Measurements from ENCODE around the gene SLC27A5.
A peak's percentile ranks its signal among the peaks of the same experiment; 100 is the strongest.
"Not testable (repeated sequence)": the region's sequence is repeated elsewhere in the genome, so short reads cannot be mapped to it uniquely, and the experiment has no call there.

SLC27A5 gene

DNA sequence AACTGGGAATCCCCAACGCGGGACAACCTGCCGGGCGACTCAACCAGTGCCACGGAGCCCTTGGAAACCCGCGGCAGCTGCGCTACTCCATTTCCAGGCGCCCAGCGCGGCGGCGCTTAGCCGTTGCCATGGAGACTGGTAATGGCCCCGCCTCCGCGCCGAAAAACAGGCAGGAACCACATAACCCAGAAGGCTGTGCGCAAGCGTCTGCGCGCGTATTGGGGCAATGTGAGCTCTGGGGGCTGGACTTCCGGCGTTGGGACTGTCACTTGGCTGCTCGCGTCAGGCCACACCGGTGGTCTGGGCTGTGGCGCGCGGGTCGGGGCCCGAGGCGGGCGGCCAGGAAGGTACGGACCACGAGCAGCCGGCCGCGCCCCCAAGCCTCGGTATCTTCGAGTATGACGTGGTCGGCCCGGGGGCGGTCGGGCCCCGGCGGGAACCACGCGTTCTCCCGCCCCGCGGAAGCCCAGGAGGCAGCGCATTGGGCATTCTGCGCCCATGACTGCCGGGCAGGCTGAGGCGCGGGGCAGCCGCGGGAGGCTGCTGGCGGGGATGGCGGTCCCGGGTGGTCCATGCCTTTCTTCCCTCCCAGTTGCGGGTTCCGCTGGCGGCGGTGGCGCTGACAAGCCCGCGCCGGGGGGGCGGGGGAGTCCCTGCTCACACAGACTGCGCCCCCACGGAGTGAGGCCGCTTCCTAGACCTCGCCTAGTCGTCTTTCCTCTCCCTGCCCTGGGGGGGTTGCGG lies 60.3 kb downstream of the SLC27A5 start, which contains the start of gene ZNF324B:
Gene ZNF324B (plus strand): TSS at position 265 of the 744 bp plus-strand sequence. CDS start 2,080 bp downstream, outside the sequence.
- Histone ChIP-seq H3F3A (ENCODE audit: insufficient read depth, low read length) (no peaks in the 10 kb centered on the region), H3K9me2 (replicated peaks; ENCODE audit: insufficient read depth, low read length) (no peaks in the 10 kb centered on the region), H3K4me1 (ENCODE audit: low read length) (no peaks in the 10 kb centered on the region), H3K4me3 (ENCODE audit: low read length) (peak within 1 kb of the TSS; percentile 77), H3K27me3 (replicated peaks; ENCODE audit: insufficient read depth, low read length) (no peaks in the 10 kb centered on the region), H4K20me1 (ENCODE audit: insufficient read depth, low read length) (no peaks in the 10 kb centered on the region), H3K79me2 (ENCODE audit: low read length) (no peaks in the 10 kb centered on the region), H3K36me3 (replicated peaks; ENCODE audit: insufficient read depth, low read length) (no peaks in the 10 kb centered on the region; the same call in 1 of the 2 replicates), H3K4me2 (ENCODE audit: low read depth, low read length) (peak within 1 kb of the TSS; percentile 87), H3K9ac (ENCODE audit: low read length) (peak within 1 kb of the TSS; percentile 65), H2AFZ (ENCODE audit: low read length) (peak within 1 kb of the TSS; percentile 73), H3K9me3 (replicated peaks; ENCODE audit: insufficient read depth, low read length) (no peaks in the 10 kb centered on the region), H3K27ac (ENCODE audit: low read length) (peak within 1 kb of the TSS; percentile 6; the same call in 1 of the 2 replicates)
- no peak for TF ChIP-seq EZH2 (optimal IDR thresholded peaks at IDR 0.05; ENCODE audit: low read depth, low read length)
- TF ChIP-seq, protein P1, sequence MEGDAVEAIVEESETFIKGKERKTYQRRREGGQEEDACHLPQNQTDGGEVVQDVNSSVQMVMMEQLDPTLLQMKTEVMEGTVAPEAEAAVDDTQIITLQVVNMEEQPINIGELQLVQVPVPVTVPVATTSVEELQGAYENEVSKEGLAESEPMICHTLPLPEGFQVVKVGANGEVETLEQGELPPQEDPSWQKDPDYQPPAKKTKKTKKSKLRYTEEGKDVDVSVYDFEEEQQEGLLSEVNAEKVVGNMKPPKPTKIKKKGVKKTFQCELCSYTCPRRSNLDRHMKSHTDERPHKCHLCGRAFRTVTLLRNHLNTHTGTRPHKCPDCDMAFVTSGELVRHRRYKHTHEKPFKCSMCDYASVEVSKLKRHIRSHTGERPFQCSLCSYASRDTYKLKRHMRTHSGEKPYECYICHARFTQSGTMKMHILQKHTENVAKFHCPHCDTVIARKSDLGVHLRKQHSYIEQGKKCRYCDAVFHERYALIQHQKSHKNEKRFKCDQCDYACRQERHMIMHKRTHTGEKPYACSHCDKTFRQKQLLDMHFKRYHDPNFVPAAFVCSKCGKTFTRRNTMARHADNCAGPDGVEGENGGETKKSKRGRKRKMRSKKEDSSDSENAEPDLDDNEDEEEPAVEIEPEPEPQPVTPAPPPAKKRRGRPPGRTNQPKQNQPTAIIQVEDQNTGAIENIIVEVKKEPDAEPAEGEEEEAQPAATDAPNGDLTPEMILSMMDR (IDR thresholded peaks at IDR 0.05; ENCODE audit: low read length): no peak
- TF ChIP-seq EZH2phosphoT487 (IDR thresholded peaks at IDR 0.05; ENCODE audit: low read length): no peak
- DNase-seq: peak; percentile 98

DNA sequence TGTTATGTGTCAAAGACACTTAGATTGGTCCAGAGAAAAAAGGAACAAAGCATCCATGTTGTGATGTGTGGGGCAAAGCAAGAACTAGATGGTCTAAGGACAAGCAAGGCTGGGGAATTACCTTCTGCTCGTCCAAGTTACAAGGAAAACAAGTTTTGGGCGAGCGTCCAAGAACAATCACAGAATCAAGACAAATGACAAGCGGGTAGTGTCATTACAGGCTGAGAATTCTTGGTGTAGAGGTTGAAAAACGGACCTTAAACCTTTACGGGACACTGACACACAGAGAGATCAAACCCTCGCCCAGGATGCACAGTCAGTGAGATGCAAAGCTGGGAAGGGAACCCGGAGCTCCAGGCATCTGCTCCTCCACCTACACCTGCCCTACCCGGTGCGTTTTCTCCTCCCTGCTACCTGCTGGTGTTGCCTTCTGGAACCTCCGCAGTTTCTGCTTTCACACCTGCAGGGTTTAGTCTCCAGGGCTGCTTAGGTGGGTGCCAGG lies 60.9 kb downstream of the SLC27A5 start:
- Histone ChIP-seq H3K9me3 (replicated peaks; ENCODE audit: insufficient read depth, low read length) (no peaks in the 10 kb centered on the region), H2AFZ (ENCODE audit: low read length) (peak overlapping the region; percentile 73), H3K79me2 (ENCODE audit: low read length) (no peaks in the 10 kb centered on the region), H3K9ac (ENCODE audit: low read length) (peak overlapping the region; percentile 12; the same call in 1 of the 2 replicates), H3K36me3 (replicated peaks; ENCODE audit: insufficient read depth, low read length) (no peaks in the 10 kb centered on the region; the same call in 1 of the 2 replicates), H3K9me2 (replicated peaks; ENCODE audit: insufficient read depth, low read length) (no peaks in the 10 kb centered on the region), H3K4me1 (ENCODE audit: low read length) (no peaks in the 10 kb centered on the region), H3K27ac (ENCODE audit: low read length) (no peak overlapping the region), H3K4me3 (ENCODE audit: low read length) (peak overlapping the region; percentile 77), H3F3A (ENCODE audit: insufficient read depth, low read length) (no peaks in the 10 kb centered on the region), H3K4me2 (ENCODE audit: low read depth, low read length) (peak overlapping the region; percentile 87), H3K27me3 (replicated peaks; ENCODE audit: insufficient read depth, low read length) (no peaks in the 10 kb centered on the region), H4K20me1 (ENCODE audit: insufficient read depth, low read length) (no peaks in the 10 kb centered on the region)
- TF ChIP-seq, protein P1 (IDR thresholded peaks at IDR 0.05; ENCODE audit: low read length): no peak
- DNase-seq: no peak

DNA sequence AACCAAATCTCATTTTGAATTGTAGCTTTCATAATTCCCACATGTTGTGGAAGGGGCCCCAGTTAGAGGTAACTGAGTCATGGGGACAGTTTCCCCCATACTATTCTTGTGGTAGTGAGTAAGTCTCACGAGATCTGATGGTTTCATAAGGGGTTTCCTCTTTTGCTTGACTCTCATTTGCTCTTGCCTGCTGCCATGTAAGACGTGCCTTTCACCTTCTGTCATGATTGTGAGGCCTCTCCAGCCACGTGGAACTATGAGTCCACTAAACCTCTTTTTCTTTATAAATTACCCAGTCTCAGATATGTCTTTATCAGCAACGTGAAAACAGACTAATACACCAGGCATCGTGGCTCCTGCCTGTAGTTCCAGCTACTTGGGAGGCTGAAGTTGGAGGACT lies 61.8 kb downstream of the SLC27A5 start:
- not testable (repeated sequence) for H3K4me3 ChIP-seq (ENCODE audit: low read length)

DNA sequence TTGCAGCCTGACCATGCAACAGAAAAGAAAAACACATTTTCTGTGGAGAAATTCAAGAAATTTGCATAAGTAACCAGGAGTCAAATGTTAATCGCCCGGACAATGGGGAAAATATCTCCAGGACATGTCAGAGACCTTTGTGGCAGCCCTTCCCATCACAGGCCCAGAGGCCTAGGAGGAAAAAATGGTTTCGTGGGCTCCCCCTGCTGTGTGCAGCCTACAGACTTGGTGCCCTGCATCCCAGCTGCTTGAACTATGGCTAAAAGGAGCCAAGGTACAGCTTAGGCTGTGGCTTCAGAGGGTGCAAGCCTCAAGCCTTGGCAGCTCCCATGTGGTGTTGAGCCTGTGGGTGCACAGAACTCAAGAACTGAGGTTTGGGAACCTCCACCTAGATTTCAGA lies 62.9 kb downstream of the SLC27A5 start:
- not testable (repeated sequence) for H3K9me3 ChIP-seq (replicated peaks; ENCODE audit: insufficient read depth, low read length); H4K20me1 ChIP-seq (ENCODE audit: insufficient read depth, low read length); H3K27me3 ChIP-seq (replicated peaks; ENCODE audit: insufficient read depth, low read length); DNase-seq; H2AFZ ChIP-seq (ENCODE audit: low read length); H3K4me2 ChIP-seq (ENCODE audit: low read depth, low read length); H3K36me3 ChIP-seq (replicated peaks; ENCODE audit: insufficient read depth, low read length); H3K79me2 ChIP-seq (ENCODE audit: low read length); H3K9ac ChIP-seq (ENCODE audit: low read length); H3K4me1 ChIP-seq (ENCODE audit: low read length); H3K4me3 ChIP-seq (ENCODE audit: low read length); H3K9me2 ChIP-seq (replicated peaks; ENCODE audit: insufficient read depth, low read length); H3F3A ChIP-seq (ENCODE audit: insufficient read depth, low read length); H3K27ac ChIP-seq (ENCODE audit: low read length)

More for the DNA sequence above, 61.8 kb downstream of the SLC27A5 start:
- not testable (repeated sequence) for H3K9me3 ChIP-seq (replicated peaks; ENCODE audit: insufficient read depth, low read length); H3K9me2 ChIP-seq (replicated peaks; ENCODE audit: insufficient read depth, low read length); H3K27ac ChIP-seq (ENCODE audit: low read length); H3K79me2 ChIP-seq (ENCODE audit: low read length); H3K4me1 ChIP-seq (ENCODE audit: low read length); H3K4me2 ChIP-seq (ENCODE audit: low read depth, low read length); DNase-seq; H4K20me1 ChIP-seq (ENCODE audit: insufficient read depth, low read length); H3K9ac ChIP-seq (ENCODE audit: low read length); H3F3A ChIP-seq (ENCODE audit: insufficient read depth, low read length); H2AFZ ChIP-seq (ENCODE audit: low read length); H3K36me3 ChIP-seq (replicated peaks; ENCODE audit: insufficient read depth, low read length); H3K27me3 ChIP-seq (replicated peaks; ENCODE audit: insufficient read depth, low read length)

Data from MM.1S (cell line).